ENCODE measurements around the gene PLSCR5. TPM values are rescaled to one million over a fixed set of nuclear protein-coding genes. Genes with fewer than 3 reads are reported as not detected.
A peak's percentile ranks its signal among the peaks of the same experiment; 100 is the strongest.

The PLSCR5 gene
- total RNA-seq, 1 donor from 2014 or later: not detected

GRCh38 chr3:146550743-146551510, 54.2 kb downstream of the PLSCR5 start:
- DNase-seq: no peak
- no peak for TF ChIP-seq CTCF (IDR thresholded peaks at IDR 0.05; ENCODE audit: borderline replicate concordance)
- Histone ChIP-seq H3K4me3 (no peak overlapping the region), H3K4me1 (no peaks in the 10 kb centered on the region), H3K27me3 (ENCODE audit: low read depth) (peaks cover 13% of the 10 kb centered on the region), H3K27ac (replicated peaks) (no peak overlapping the region), H3K9me3 (replicated peaks) (no peaks in the 10 kb centered on the region), H3K36me3 (no peaks in the 10 kb centered on the region)
- intact Hi-C loops (cut with micrococcal nuclease): no loop called here

- H3K27me3 ChIP-seq (ENCODE audit: low read depth): peaks cover 13% of the 10 kb centered on the region
- no peak overlapping the region for H3K27ac ChIP-seq (replicated peaks)
- TF ChIP-seq CTCF (IDR thresholded peaks at IDR 0.05; ENCODE audit: borderline replicate concordance): no peak
- intact Hi-C loops (cut with micrococcal nuclease): no loop called here
- no peak overlapping the region for H3K4me3 ChIP-seq
- no peak for DNase-seq
- H3K9me3 ChIP-seq (replicated peaks): no peaks in the 10 kb centered on the region
- H3K4me1 ChIP-seq: peaks cover 4% of the 10 kb centered on the region
- H3K36me3 ChIP-seq: no peaks in the 10 kb centered on the region
Observed at GRCh38 chr3:146550070-146550615, 55.0 kb downstream of the PLSCR5 start.

- intact Hi-C loops (cut with micrococcal nuclease): no loop called here
- no peak for DNase-seq
- Histone ChIP-seq H3K4me1 (peaks cover 31% of the 10 kb centered on the region), H3K4me3 (no peak overlapping the region), H3K36me3 (no peaks in the 10 kb centered on the region), H3K9me3 (replicated peaks) (no peaks in the 10 kb centered on the region), H3K27ac (replicated peaks) (no peak overlapping the region), H3K27me3 (ENCODE audit: low read depth) (peaks cover 13% of the 10 kb centered on the region)
- TF ChIP-seq CTCF (IDR thresholded peaks at IDR 0.05; ENCODE audit: borderline replicate concordance): no peak
Observed at GRCh38 chr3:146547235-146547835, 57.8 kb downstream of the PLSCR5 start.

GRCh38 chr3:146546366-146546965, 58.7 kb downstream of the PLSCR5 start:
- H3K4me3 ChIP-seq: no peak overlapping the region
- no peaks in the 10 kb centered on the region for H3K36me3 ChIP-seq
- no peaks in the 10 kb centered on the region for H3K9me3 ChIP-seq (replicated peaks)
- DNase-seq: no peak
- intact Hi-C loops (cut with micrococcal nuclease): no loop called here
- H3K4me1 ChIP-seq: peaks cover 40% of the 10 kb centered on the region
- no peak for TF ChIP-seq CTCF (IDR thresholded peaks at IDR 0.05; ENCODE audit: borderline replicate concordance)
- H3K27ac ChIP-seq (replicated peaks): no peak overlapping the region
- peaks cover 13% of the 10 kb centered on the region for H3K27me3 ChIP-seq (ENCODE audit: low read depth)

GRCh38 chr3:146544929-146545528, 60.1 kb downstream of the PLSCR5 start:
- peak overlapping the region; percentile 85 for H3K4me3 ChIP-seq
- H3K4me1 ChIP-seq: peaks cover 54% of the 10 kb centered on the region
- no peaks in the 10 kb centered on the region for H3K9me3 ChIP-seq (replicated peaks)
- peaks cover 13% of the 10 kb centered on the region for H3K27me3 ChIP-seq (ENCODE audit: low read depth)
- DNase-seq: no peak
- H3K36me3 ChIP-seq: no peaks in the 10 kb centered on the region
- intact Hi-C loops (cut with micrococcal nuclease): no loop called here
- H3K27ac ChIP-seq (replicated peaks): peak overlapping the region; percentile 95
- no peak for TF ChIP-seq CTCF (IDR thresholded peaks at IDR 0.05; ENCODE audit: borderline replicate concordance)

Measured in left ventricle myocardium inferior (tissue), 1 donor.